ENCODE data around the gene UFL1.
"Not testable (repeated sequence)": the region's sequence is repeated elsewhere in the genome, so short reads cannot be mapped to it uniquely, and the experiment has no call there.

Gene UFL1

GRCh38 chr6:96521644-96522464 is at the start of gene UFL1:
Gene UFL1, plus strand, starts transcription at chr6:96521806. Its CDS starts 68 bp downstream, at chr6:96521874.
- peak; percentile 87 for DNase-seq

- not testable (repeated sequence) for DNase-seq
Measured at GRCh38 chr6:96472291-96472690, 49.3 kb upstream of the UFL1 start.

GRCh38 chr6:96478695-96479094 is 42.9 kb upstream of the UFL1 start:
- no peak for DNase-seq

- no peak for DNase-seq
Measured at GRCh38 chr6:96491926-96492325, 29.7 kb upstream of the UFL1 start.

GRCh38 chr6:96499781-96500180 is 21.8 kb upstream of the UFL1 start:
- DNase-seq, result no peak

GRCh38 chr6:96502915-96503314 is 18.7 kb upstream of the UFL1 start:
- no peak for DNase-seq

GRCh38 chr6:96505363-96505762 is 16.2 kb upstream of the UFL1 start:
- no peak for DNase-seq

- no peak for DNase-seq
Measured at GRCh38 chr6:96509281-96509680, 12.3 kb upstream of the UFL1 start.

GRCh38 chr6:96520171-96521115 is 1.2 kb upstream of the UFL1 start:
- DNase-seq, result no peak

- DNase-seq, result no peak
Measured at GRCh38 chr6:96521306-96521643, 331 bp upstream of the UFL1 start.

GRCh38 chr6:96522465-96523009 is 931 bp downstream of the UFL1 start:
- DNase-seq, result no peak

- no peak for DNase-seq
Measured at GRCh38 chr6:96528193-96528592, 6.6 kb downstream of the UFL1 start.

GRCh38 chr6:96532399-96532798 is 10.8 kb downstream of the UFL1 start:
- DNase-seq, result no peak

GRCh38 chr6:96537726-96538125 is 16.1 kb downstream of the UFL1 start:
- no peak for DNase-seq

GRCh38 chr6:96542702-96543101 is 21.1 kb downstream of the UFL1 start:
- DNase-seq, result no peak

- no peak for DNase-seq
Measured at GRCh38 chr6:96545882-96546281, 24.3 kb downstream of the UFL1 start.

GRCh38 chr6:96547654-96548053 is 26.0 kb downstream of the UFL1 start:
- DNase-seq, result no peak

- DNase-seq, result no peak
Measured at GRCh38 chr6:96554558-96554957, 33.0 kb downstream of the UFL1 start.

- not testable (repeated sequence) for DNase-seq
Measured at GRCh38 chr6:96559740-96560139, 38.1 kb downstream of the UFL1 start.

GRCh38 chr6:96562886-96563285 is 41.3 kb downstream of the UFL1 start, which contains the start of gene FHL5:
Gene FHL5, plus strand, starts transcription at chr6:96563128. Its CDS starts 40,486 bp downstream, at chr6:96603614.
- no peak for DNase-seq

GRCh38 chr6:96563853-96564252 is 42.2 kb downstream of the UFL1 start:
- no peak for DNase-seq

- DNase-seq, result no peak
Measured at GRCh38 chr6:96570053-96570452, 48.4 kb downstream of the UFL1 start.

GRCh38 chr6:96571551-96571950 is 49.9 kb downstream of the UFL1 start:
- DNase-seq, result no peak

GRCh38 chr6:96575359-96575758 is 53.8 kb downstream of the UFL1 start:
- DNase-seq, result no peak
